GM21447 (cell line): ENCODE results near the gene TSPAN14.
A peak's percentile ranks its signal among the peaks of the same experiment; 100 is the strongest.
"Not testable (repeated sequence)": the region's sequence is repeated elsewhere in the genome, so short reads cannot be mapped to it uniquely, and the experiment has no call there.

Experiments
- ATAC-seq: cut with Tn5 transposase; IDR thresholded peaks from one replicate; pipeline ENCODE4 v1.9.1; 2021; ENCODE audit not compliant: unreplicated experiment

TSPAN14 gene

DNA sequence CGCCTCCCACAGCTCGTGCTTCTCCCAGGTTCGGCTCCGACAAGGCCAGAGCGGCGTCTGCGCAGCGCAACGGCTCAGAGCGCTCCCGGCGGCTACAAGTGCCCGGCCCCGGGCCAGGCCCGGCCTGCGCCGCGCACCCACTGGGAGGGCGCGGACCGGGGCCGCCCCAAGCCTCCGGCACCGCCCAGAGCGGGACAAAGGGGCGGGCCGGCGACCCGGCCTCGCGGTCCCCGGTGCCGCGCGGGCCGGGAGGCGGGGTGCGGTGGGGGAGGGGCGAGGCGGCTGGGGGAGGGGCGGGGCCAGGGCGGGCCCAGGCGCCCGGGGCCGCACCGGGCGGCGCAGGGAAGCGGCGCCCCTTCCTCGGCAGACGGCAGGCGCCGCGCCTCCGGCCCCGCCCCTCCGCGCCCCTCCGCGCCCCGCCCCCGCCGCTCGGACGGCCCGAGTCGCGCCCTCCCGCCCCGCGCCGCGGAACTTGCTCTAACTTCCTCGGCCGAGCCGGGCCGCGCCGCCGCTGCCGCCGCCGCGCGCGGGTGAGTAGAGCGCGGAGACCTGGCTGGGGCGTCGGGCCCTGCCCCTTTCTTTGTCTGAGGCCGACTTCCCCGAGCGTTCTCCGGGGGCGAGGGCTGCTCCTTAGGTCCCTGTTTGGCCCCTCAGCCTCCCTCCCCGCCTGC is at the start of gene TSPAN14:
Gene TSPAN14 (plus strand): TSS at position 469 of the 671 bp plus-strand sequence. CDS start 34,924 bp downstream, outside the sequence.
- ATAC-seq, result peak; percentile 45

GRCh38 chr10:80405035-80405434 is 49.1 kb upstream of the TSPAN14 start:
- ATAC-seq, result no peak

GRCh38 chr10:80405626-80406025 is 48.5 kb upstream of the TSPAN14 start:
- ATAC-seq, result no peak

GRCh38 chr10:80406204-80406603 is 47.9 kb upstream of the TSPAN14 start:
- ATAC-seq, result no peak

DNA sequence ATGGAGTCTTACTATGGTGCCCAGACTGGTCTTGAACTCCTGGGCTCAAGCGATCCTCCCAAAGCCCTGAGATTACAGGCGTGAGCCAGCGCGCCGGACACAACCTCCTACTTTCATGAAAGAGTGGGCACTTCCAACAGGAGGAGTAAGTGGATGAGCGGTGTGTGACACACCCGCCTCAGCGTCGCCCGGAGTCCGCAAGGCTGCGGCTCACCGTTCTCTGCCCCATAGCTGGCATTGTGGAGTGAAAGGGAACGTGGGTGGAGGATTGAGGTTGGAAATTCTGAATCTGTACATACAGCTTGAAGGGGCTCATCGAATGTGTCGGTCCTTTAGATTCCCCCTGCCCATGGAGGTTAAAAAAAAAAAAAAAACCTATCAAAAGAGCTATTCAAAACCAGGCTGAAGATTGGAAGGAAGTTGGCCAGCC is 46.3 kb upstream of the TSPAN14 start:
- peak; percentile 33 for ATAC-seq

- ATAC-seq, result peak; percentile 93
Observed at GRCh38 chr10:80408242-80409101, 45.6 kb upstream of the TSPAN14 start, which contains the start of gene PRXL2A. TSS of gene PRXL2A (plus strand) at chr10:80408551. CDS start at chr10:80420468, 11,917 bp downstream.

- no peak for ATAC-seq
Observed at GRCh38 chr10:80409121-80409520, 45.0 kb upstream of the TSPAN14 start.

- no peak for ATAC-seq
Observed at GRCh38 chr10:80410122-80410521, 44.0 kb upstream of the TSPAN14 start.

- no peak for ATAC-seq
Observed at GRCh38 chr10:80410578-80411145, 43.4 kb upstream of the TSPAN14 start.

DNA sequence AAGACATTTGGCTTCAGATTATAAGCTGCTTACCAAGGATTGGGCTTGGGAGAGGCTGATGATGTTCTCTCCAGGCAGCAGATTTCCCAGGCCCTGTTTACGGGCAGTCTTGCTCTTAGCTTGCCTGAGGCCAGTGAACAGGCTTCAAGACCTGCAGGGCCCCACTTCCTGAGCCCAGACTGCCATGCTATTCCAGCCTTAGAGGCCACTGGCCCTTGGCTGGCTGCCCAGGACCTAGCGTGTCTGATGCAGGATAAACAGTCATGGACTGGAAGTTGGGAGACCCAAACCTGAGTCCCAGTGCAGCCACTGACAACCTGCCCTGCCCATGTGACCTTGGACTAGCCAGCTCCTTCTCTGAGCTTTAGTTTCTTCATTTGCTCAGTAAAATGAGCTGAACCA is 42.8 kb upstream of the TSPAN14 start:
- no peak for ATAC-seq

- ATAC-seq, result no peak
Observed at GRCh38 chr10:80411681-80412220, 42.4 kb upstream of the TSPAN14 start.

- no peak for ATAC-seq
Observed at GRCh38 chr10:80412486-80412885, 41.6 kb upstream of the TSPAN14 start.

- ATAC-seq, result no peak
Observed at GRCh38 chr10:80413271-80413996, 40.7 kb upstream of the TSPAN14 start.

DNA sequence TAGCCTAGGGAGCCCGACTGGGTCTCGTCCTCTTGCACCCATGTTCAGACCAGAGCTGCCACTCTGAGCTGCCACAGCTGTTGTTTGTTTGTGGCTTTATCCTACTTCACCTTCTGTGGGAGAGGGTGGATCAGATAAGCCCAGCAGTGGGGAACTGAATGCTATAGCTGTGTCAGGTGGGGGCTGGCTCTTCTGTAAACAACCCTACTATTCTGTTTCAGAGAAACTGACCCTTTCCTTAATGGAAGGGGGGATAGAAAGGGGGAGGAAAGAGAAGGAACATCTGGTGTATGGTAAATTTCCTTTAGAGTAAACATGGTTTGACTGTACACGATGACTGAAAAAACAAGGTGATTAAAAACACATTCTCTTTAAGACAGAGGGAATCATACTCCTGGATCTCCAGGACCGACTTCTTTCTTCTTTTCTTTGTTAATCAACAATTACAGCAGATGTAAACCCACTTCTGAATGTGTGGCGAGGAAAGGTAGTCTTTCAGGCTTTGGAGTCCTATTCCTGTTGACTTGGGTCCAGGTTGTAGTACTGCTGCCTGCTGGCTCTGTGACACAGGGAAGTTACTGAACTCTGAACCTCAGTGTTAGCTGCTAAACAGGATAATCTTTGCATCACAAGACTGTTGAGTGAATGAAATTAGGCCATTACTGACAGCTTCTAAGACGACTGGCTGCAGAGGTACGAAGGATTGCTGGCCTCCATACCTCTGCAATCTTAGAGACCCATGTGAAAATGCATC is 39.8 kb upstream of the TSPAN14 start:
- no peak for ATAC-seq

DNA sequence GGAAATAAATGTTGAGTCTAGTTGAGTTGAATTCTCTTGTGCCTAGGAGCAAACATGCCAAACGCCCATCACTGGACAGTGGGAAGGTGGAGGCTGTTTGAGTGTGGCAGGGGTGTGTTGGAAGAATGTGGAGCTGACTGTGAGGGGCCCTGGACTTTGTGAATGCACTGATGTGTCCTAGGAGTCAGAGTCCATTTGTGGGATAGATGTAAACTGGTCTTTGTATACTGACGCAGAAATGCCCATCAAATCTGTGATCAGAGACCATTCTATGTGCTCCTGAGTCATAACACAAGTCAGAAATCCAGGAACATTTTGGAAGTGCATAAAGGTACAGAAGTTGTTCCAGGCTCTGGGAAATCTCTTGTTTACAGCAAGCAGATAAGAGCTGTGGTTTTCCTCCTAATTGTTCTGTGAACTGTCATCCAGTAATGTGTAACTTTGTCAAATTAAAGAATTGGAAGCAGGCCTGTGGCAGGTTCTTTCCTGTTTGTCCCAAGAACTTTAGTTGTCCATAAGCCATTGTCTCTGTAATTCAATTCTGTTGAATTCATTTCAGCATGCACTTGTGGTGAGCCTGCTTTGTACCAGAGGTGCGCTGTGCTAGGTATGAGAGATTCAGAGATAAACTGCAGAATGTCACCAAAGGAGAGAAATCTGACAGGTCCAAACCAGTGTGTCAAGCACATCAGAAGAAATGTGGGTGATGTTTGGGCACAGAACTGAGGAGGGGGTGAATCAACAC is 38.2 kb upstream of the TSPAN14 start:
- no peak for ATAC-seq

DNA sequence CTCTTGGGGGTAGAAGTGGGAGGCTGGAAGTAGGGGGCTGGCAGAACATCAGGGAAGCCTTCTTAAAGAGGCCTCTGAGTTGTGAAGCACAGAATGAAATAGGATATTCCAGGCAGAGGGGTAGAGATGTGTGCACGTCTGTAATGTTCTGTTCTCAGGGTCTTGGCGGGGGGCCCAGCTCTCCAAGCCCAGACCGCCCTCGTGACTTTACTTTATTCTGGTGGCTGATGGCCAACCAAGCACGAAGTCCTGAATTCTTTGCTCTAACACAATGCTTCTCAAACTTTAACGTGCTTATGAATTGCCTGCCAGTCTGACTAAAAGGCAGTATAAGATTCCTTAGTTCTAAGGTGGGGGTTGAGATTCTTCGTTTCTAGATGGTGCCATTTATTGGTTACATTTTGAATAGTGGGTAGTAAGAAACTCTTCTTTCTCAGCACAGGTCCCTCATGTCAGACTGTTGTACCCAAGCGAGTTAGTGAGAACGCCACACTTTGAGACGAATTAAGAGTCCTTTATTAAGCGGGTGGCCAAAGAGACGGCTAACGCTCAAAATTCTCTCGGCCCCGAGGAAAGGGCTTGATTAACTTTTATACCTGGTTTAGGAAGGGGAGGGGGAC is 37.5 kb upstream of the TSPAN14 start:
- no peak for ATAC-seq

DNA sequence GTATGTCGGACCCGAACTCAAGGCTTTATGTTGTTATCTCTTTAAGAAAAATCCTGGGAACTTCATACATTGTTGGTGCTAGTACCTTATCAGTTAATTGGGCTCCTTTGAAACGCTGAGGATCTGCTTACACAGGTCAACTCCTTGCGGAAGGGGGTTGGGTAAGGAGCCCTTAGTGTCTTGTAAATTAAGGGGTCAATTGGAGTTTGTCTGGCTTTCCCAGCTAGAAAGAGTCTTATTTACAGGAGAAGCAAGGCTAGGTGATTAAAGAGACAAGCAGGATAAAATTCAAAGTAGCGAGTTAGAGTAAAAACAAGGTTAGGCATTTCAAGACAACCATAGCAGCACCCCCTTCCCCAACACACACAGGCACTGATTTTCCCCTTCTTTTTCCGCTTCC is 36.9 kb upstream of the TSPAN14 start:
- not testable (repeated sequence) for ATAC-seq

GRCh38 chr10:80421050-80421706 is 32.9 kb upstream of the TSPAN14 start:
- ATAC-seq, result peak; percentile 18
